ENCODE measurements around the gene TRIM62. TPM values are rescaled to one million over a fixed set of nuclear protein-coding genes. Genes with fewer than 3 reads are reported as not detected.
A peak's percentile ranks its signal among the peaks of the same experiment; 100 is the strongest.
"Not testable (repeated sequence)": the region's sequence is repeated elsewhere in the genome, so short reads cannot be mapped to it uniquely, and the experiment has no call there.

The TRIM62 gene
- total RNA-seq, 1 experiment from 2014 or later = 2.8 TPM

GRCh38 chr1:33117440-33118085 is 64.3 kb downstream of the TRIM62 start:
- Histone ChIP-seq H3K27ac (ENCODE audit: low read depth, low read length, poor library complexity, severe bottlenecking) (no peak overlapping the region), H3K27me3 (replicated peaks; ENCODE audit: insufficient read depth, low read depth, low read length, poor library complexity) (no peaks in the 10 kb centered on the region)
- POLR2A ChIA-PET (ENCODE audit: low non-redundant PET) = no interaction called here

GRCh38 chr1:33111965-33112364 is 69.9 kb downstream of the TRIM62 start:
- Histone ChIP-seq H3K27ac (ENCODE audit: low read depth, low read length, poor library complexity, severe bottlenecking) (no peak overlapping the region), H3K4me1 (ENCODE audit: insufficient read depth, low read length, poor library complexity, severe bottlenecking) (no peaks in the 10 kb centered on the region), H3K4me3 (ENCODE audit: low read depth, low read length, poor library complexity, severe bottlenecking) (no peak overlapping the region), H3K36me3 (ENCODE audit: insufficient read depth, low read length, poor library complexity, severe bottlenecking) (no peaks in the 10 kb centered on the region), H3K27me3 (replicated peaks; ENCODE audit: insufficient read depth, low read depth, low read length, poor library complexity) (no peaks in the 10 kb centered on the region), H3K9me3 (ENCODE audit: low read depth, low read length, poor library complexity, severe bottlenecking) (peaks cover 4% of the 10 kb centered on the region)
- TF ChIP-seq CTCF (conservative IDR thresholded peaks at IDR 0.05; ENCODE audit: low read depth, low read length) (peak; percentile 60), EZH2 (IDR thresholded peaks at IDR 0.05; ENCODE audit: borderline replicate concordance, low read depth, low read length, poor library complexity, severe bottlenecking) (no peak)
- DNase-seq (ENCODE audit: low spot score) = no peak
- ChIA-PET CTCF (no interaction called here), POLR2A (ENCODE audit: low non-redundant PET) (no interaction called here)
- intact Hi-C loops (cut with micrococcal nuclease; ENCODE audit: unreplicated experiment) = no loop called here
- no TSS peak for BruUV-seq (replicated peaks)

More at GRCh38 chr1:33117440-33118085, 64.3 kb downstream of the TRIM62 start:
- no peak for DNase-seq (ENCODE audit: low spot score)
- Histone ChIP-seq H3K9me3 (ENCODE audit: low read depth, low read length, poor library complexity, severe bottlenecking) (no peaks in the 10 kb centered on the region), H3K4me1 (ENCODE audit: insufficient read depth, low read length, poor library complexity, severe bottlenecking) (no peaks in the 10 kb centered on the region), H3K36me3 (ENCODE audit: insufficient read depth, low read length, poor library complexity, severe bottlenecking) (no peaks in the 10 kb centered on the region), H3K4me3 (ENCODE audit: low read depth, low read length, poor library complexity, severe bottlenecking) (no peak overlapping the region)
- intact Hi-C loops (cut with micrococcal nuclease; ENCODE audit: unreplicated experiment) = no loop called here
- CTCF ChIA-PET = interaction anchor here (0.6 kb wide), 1 partner anchor 240 kb away, joined by 3 read pairs; no protein-coding TSS in a partner anchor
- no peak for TF ChIP-seq CTCF (conservative IDR thresholded peaks at IDR 0.05; ENCODE audit: low read depth, low read length)
- no peak for TF ChIP-seq EZH2 (IDR thresholded peaks at IDR 0.05; ENCODE audit: borderline replicate concordance, low read depth, low read length, poor library complexity, severe bottlenecking)
- no TSS peak for BruUV-seq (replicated peaks)

GRCh38 chr1:33110477-33110876 is 71.4 kb downstream of the TRIM62 start:
- intact Hi-C loops (cut with micrococcal nuclease; ENCODE audit: unreplicated experiment) = no loop called here
- H3K27me3 ChIP-seq (replicated peaks; ENCODE audit: insufficient read depth, low read depth, low read length, poor library complexity) = no peaks in the 10 kb centered on the region
- no peaks in the 10 kb centered on the region for H3K4me1 ChIP-seq (ENCODE audit: insufficient read depth, low read length, poor library complexity, severe bottlenecking)
- DNase-seq (ENCODE audit: low spot score) = no peak
- peaks cover 4% of the 10 kb centered on the region for H3K9me3 ChIP-seq (ENCODE audit: low read depth, low read length, poor library complexity, severe bottlenecking)
- no peak for TF ChIP-seq EZH2 (IDR thresholded peaks at IDR 0.05; ENCODE audit: borderline replicate concordance, low read depth, low read length, poor library complexity, severe bottlenecking)
- no peak for TF ChIP-seq CTCF (conservative IDR thresholded peaks at IDR 0.05; ENCODE audit: low read depth, low read length)
- BruUV-seq (replicated peaks) = no TSS peak
- no peak overlapping the region for H3K4me3 ChIP-seq (ENCODE audit: low read depth, low read length, poor library complexity, severe bottlenecking)
- H3K36me3 ChIP-seq (ENCODE audit: insufficient read depth, low read length, poor library complexity, severe bottlenecking) = no peaks in the 10 kb centered on the region
- H3K27ac ChIP-seq (ENCODE audit: low read depth, low read length, poor library complexity, severe bottlenecking) = no peak overlapping the region
- ChIA-PET CTCF (no interaction called here), POLR2A (ENCODE audit: low non-redundant PET) (no interaction called here)

GRCh38 chr1:33100119-33100415 is 81.8 kb downstream of the TRIM62 start:
- not testable (repeated sequence) for H3K27ac ChIP-seq (ENCODE audit: low read depth, low read length, poor library complexity, severe bottlenecking)

More at GRCh38 chr1:33100119-33100415, 81.8 kb downstream of the TRIM62 start:
- POLR2A ChIA-PET (ENCODE audit: low non-redundant PET); H3K27me3 ChIP-seq (replicated peaks; ENCODE audit: insufficient read depth, low read depth, low read length, poor library complexity); CTCF ChIA-PET; DNase-seq (ENCODE audit: low spot score); H3K4me3 ChIP-seq (ENCODE audit: low read depth, low read length, poor library complexity, severe bottlenecking); H3K36me3 ChIP-seq (ENCODE audit: insufficient read depth, low read length, poor library complexity, severe bottlenecking); BruUV-seq (replicated peaks); H3K9me3 ChIP-seq (ENCODE audit: low read depth, low read length, poor library complexity, severe bottlenecking); intact Hi-C loops (cut with micrococcal nuclease; ENCODE audit: unreplicated experiment); H3K4me1 ChIP-seq (ENCODE audit: insufficient read depth, low read length, poor library complexity, severe bottlenecking): not testable (repeated sequence)

All from A673 (cell line).